HS-27A (cell line): ENCODE results near the gene DAPK1.

Experiments
- DNase-seq: peaks from one replicate; pipeline ENCODE4 v3.0.0-alpha.2; 2012; ENCODE audit warnings: low read depth, missing footprints

DAPK1 gene

GRCh38 chr9:87685871-87686519, 188.3 kb downstream of the DAPK1 start:
- DNase-seq: no peak

- no peak for DNase-seq
These were observed 188.9 kb downstream of the DAPK1 start for GRCh38 chr9:87686520-87687090.

- DNase-seq: no peak
These were observed 189.5 kb downstream of the DAPK1 start for GRCh38 chr9:87687207-87687606.

GRCh38 chr9:87694236-87694755, 196.6 kb downstream of the DAPK1 start:
- no peak for DNase-seq

GRCh38 chr9:87695523-87695922, 197.9 kb downstream of the DAPK1 start:
- DNase-seq: no peak

- DNase-seq: no peak
These were observed 199.0 kb downstream of the DAPK1 start for GRCh38 chr9:87696641-87697040.

GRCh38 chr9:87698069-87698809, 200.6 kb downstream of the DAPK1 start:
- no peak for DNase-seq

- no peak for DNase-seq
These were observed 202.2 kb downstream of the DAPK1 start for GRCh38 chr9:87699835-87700234.

- no peak for DNase-seq
These were observed 203.8 kb downstream of the DAPK1 start for GRCh38 chr9:87701491-87701890.

- no peak for DNase-seq
These were observed 204.3 kb downstream of the DAPK1 start for GRCh38 chr9:87701931-87702421.

GRCh38 chr9:87702921-87703320, 205.3 kb downstream of the DAPK1 start:
- DNase-seq: no peak

GRCh38 chr9:87703636-87704276, 206.1 kb downstream of the DAPK1 start:
- no peak for DNase-seq

GRCh38 chr9:87704342-87704741, 206.7 kb downstream of the DAPK1 start:
- no peak for DNase-seq

- no peak for DNase-seq
These were observed 208.5 kb downstream of the DAPK1 start for GRCh38 chr9:87706066-87706739.

GRCh38 chr9:87707805-87708506, 210.3 kb downstream of the DAPK1 start:
- no peak for DNase-seq

GRCh38 chr9:87708546-87708945, 210.9 kb downstream of the DAPK1 start:
- DNase-seq: no peak

GRCh38 chr9:87708986-87709728, 211.5 kb downstream of the DAPK1 start:
- no peak for DNase-seq

GRCh38 chr9:87710443-87710842, 212.8 kb downstream of the DAPK1 start:
- DNase-seq: no peak

GRCh38 chr9:87711857-87712800, 214.5 kb downstream of the DAPK1 start:
- DNase-seq: peak; percentile 75
